Colonic mucosa (tissue), 4 donors: ENCODE measurements around the gene ARAF. TPM values are rescaled to one million over a fixed set of nuclear protein-coding genes. Genes with fewer than 3 reads are reported as not detected.
A peak's percentile ranks its signal among the peaks of the same experiment; 100 is the strongest.

Experiments used
- DNase-seq: peaks from one replicate; pipeline ENCODE4 v3.0.0-alpha.2; 2020
- H3K27ac ChIP-seq: fragments of 200-600 bp; one replicate; pipeline ENCODE4 v1.8.0; 2021
- H3K27me3 ChIP-seq: fragments of 200-600 bp; one replicate; pipeline ENCODE4 v1.8.0; 2021
- H3K36me3 ChIP-seq: fragments of 200-600 bp; one replicate; pipeline ENCODE4 v1.8.0; 2021
- H3K4me1 ChIP-seq: fragments of 200-600 bp; one replicate; pipeline ENCODE4 v1.8.0; 2021; ENCODE audit warnings: mild to moderate bottlenecking
- H3K4me3 ChIP-seq: fragments of 200-600 bp; one replicate; pipeline ENCODE4 v1.8.0; 2021
- H3K9ac ChIP-seq, 2 donors: one replicate each; pipeline ENCODE4 v1.7.0; 2013; ENCODE audit warnings: control low read depth in 2 of 2, low read depth in 2 of 2, low read length in 2 of 2
- H3K9me3 ChIP-seq: fragments of 200-600 bp; one replicate; pipeline ENCODE4 v1.8.0; 2021
- intact Hi-C: fragments of 100-400 bp; cut with DNase I; formaldehyde crosslinking; loops from one replicate; pipeline ENCODE4 v1.14.1; 2022
- total RNA-seq, 2 donors: library from RNA; stranded (reverse); fragmentation: NEBNext Ultra II Directional in 1 of 2; extraction: Animal tissue kit (Norgen Biotek cat#: 25700) in 1 of 2; gene quantifications; one replicate each; pipeline ENCODE4 v1.2.1, GENCODE V29; 2021
- TF ChIP-seq, protein P1 (sequence below): fragments of 200-600 bp; IDR thresholded peaks from one replicate; pipeline ENCODE4 v1.8.0; 2022; ENCODE audit warnings: antibody characterized with exemption, mild to moderate bottlenecking
- donor health status: healthy.
- donor health status: DM: no; HTN: no; CAD: no.
- donor health status: DM: no; HTN: no; CAD: no.

ARAF gene
- total RNA-seq, 2 donors from 2014 or later = 94.8 to 95.2 TPM

DNA sequence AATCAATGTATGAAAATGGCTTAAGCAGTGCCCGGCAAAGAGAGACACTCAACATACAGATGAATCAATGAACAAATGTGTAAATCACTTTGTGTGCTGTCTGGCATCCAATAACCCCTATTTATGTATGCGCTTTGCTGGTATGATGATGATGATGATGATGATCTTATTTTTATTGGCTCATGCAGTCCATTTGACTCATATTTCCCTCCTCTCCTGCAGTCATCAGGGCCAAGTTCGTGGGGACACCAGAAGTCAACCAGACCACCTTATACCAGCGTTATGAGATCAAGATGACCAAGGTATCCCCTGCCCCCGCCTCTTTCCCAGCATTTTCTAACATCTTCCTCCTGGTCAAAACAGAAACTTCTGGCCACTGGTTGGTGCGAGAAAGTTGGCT lies 23.7 kb downstream of the ARAF start:
- no peak overlapping the region for H3K27ac ChIP-seq
- H3K27me3 ChIP-seq = no peaks in the 10 kb centered on the region
- no peaks in the 10 kb centered on the region for H3K4me1 ChIP-seq
- no peak overlapping the region for H3K4me3 ChIP-seq
- no peaks in the 10 kb centered on the region for H3K9me3 ChIP-seq
- intact Hi-C loops = no loop called here
- TF ChIP-seq, protein P1, sequence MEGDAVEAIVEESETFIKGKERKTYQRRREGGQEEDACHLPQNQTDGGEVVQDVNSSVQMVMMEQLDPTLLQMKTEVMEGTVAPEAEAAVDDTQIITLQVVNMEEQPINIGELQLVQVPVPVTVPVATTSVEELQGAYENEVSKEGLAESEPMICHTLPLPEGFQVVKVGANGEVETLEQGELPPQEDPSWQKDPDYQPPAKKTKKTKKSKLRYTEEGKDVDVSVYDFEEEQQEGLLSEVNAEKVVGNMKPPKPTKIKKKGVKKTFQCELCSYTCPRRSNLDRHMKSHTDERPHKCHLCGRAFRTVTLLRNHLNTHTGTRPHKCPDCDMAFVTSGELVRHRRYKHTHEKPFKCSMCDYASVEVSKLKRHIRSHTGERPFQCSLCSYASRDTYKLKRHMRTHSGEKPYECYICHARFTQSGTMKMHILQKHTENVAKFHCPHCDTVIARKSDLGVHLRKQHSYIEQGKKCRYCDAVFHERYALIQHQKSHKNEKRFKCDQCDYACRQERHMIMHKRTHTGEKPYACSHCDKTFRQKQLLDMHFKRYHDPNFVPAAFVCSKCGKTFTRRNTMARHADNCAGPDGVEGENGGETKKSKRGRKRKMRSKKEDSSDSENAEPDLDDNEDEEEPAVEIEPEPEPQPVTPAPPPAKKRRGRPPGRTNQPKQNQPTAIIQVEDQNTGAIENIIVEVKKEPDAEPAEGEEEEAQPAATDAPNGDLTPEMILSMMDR = no peak
- no peaks in the 10 kb centered on the region for H3K36me3 ChIP-seq
- no peak for DNase-seq
- H3K9ac ChIP-seq = no peak overlapping the region

DNA sequence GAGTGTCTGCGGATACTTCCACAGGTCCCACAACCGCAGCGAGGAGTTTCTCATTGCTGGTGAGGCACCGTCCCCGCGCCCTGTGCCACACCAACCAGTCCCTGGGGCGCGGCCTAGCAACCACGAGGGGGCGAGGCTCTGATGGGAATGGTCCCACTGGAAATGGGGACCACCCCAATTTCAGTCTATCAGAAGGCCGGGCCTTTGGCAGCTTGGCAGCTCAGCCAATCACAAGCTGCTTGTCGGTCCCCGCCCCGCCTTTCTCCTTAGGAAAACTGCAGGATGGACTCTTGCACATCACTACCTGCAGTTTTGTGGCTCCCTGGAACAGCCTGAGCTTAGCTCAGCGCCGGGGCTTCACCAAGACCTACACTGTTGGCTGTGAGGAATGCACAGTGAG lies 24.3 kb downstream of the ARAF start:
- Histone ChIP-seq H3K9ac (no peak overlapping the region), H3K9me3 (no peaks in the 10 kb centered on the region), H3K36me3 (no peaks in the 10 kb centered on the region), H3K4me1 (no peaks in the 10 kb centered on the region), H3K4me3 (no peak overlapping the region), H3K27ac (no peak overlapping the region), H3K27me3 (no peaks in the 10 kb centered on the region)
- TF ChIP-seq, protein P1 = no peak
- intact Hi-C loops = no loop called here
- no peak for DNase-seq

DNA sequence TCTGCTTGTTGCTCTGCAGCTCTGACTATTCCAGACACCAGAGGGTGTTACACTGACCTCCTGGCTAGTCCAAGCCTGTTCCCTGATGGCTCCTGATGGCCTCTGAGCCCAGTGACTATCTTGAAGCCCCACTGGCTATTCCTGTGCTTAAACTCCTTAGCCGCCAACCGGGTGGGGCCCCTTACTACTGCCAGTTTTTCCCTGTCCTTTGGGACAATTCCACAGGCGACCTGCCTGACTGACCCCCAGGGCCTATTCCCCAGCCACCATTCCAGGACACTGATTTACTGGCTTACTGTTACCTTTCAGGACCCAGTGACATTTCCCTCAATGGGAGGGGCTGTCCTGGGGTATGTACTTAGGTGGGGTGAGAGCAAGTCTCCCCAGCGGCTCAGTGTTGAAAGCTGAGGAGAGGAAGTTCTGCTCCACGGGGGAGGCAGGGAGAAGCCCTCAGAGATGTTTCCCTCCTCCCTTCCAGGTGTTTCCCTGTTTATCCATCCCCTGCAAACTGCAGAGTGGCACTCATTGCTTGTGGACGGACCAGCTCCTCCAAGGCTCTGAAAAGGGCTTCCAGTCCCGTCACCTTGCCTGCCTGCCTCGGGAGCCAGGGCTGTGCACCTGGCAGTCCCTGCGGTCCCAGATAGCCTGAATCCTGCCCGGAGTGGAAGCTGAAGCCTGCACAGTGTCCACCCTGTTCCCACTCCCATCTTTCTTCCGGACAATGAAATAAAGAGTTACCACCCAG lies 25.2 kb downstream of the ARAF start:
- intact Hi-C loops = no loop called here
- no peak overlapping the region for H3K4me3 ChIP-seq

DNA sequence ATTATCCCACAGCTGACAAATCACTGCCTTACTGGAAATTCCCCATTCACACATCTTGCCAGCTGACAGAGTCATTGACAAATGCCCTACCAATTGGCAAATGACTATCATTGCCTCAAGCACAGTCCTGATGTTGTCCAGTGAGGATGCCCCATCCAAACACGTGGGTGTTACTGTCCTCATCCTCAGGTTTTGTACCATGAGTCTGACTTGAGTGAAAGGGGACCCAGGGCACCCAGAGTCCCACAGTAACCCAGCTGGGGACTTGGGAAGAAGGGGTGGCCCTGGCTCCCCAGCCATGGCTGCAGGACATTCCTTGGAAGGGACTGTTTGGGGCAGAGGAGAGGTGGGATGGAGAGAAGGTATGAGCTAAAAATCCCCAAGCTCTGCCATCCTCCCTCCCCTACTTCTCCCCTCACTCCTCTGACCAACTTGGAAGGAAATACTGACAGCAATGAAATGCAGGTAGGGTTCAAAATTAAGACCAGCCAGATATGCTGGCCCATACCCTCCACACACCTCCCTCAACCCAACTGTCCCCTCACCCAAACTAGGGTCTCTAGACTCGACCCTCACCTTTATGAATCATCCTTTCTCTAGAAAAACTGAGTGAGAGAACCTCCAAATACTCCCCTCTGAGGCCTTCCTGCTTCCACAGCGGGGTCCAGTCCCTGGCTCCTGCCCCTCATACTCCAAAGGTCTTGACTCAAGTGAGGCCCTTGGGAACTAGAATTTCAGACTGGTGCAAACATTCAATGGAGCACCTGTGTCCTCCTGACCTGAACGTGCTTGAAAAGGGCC lies 26.3 kb downstream of the ARAF start:
- no peaks in the 10 kb centered on the region for H3K27me3 ChIP-seq
- no peaks in the 10 kb centered on the region for H3K4me1 ChIP-seq
- TF ChIP-seq, protein P1 = no peak
- no peak overlapping the region for H3K27ac ChIP-seq
- no peaks in the 10 kb centered on the region for H3K36me3 ChIP-seq
- no peaks in the 10 kb centered on the region for H3K9me3 ChIP-seq
- intact Hi-C loops = no loop called here
- peak; percentile 4 for DNase-seq
- no peak overlapping the region for H3K4me3 ChIP-seq
- no peak overlapping the region for H3K9ac ChIP-seq

More for the DNA sequence above, 25.2 kb downstream of the ARAF start:
- Histone ChIP-seq H3K27ac (no peak overlapping the region), H3K4me1 (no peaks in the 10 kb centered on the region), H3K9me3 (no peaks in the 10 kb centered on the region), H3K36me3 (no peaks in the 10 kb centered on the region), H3K27me3 (no peaks in the 10 kb centered on the region), H3K9ac (no peak overlapping the region)
- TF ChIP-seq, protein P1 = no peak
- peak; percentile 13 for DNase-seq

DNA sequence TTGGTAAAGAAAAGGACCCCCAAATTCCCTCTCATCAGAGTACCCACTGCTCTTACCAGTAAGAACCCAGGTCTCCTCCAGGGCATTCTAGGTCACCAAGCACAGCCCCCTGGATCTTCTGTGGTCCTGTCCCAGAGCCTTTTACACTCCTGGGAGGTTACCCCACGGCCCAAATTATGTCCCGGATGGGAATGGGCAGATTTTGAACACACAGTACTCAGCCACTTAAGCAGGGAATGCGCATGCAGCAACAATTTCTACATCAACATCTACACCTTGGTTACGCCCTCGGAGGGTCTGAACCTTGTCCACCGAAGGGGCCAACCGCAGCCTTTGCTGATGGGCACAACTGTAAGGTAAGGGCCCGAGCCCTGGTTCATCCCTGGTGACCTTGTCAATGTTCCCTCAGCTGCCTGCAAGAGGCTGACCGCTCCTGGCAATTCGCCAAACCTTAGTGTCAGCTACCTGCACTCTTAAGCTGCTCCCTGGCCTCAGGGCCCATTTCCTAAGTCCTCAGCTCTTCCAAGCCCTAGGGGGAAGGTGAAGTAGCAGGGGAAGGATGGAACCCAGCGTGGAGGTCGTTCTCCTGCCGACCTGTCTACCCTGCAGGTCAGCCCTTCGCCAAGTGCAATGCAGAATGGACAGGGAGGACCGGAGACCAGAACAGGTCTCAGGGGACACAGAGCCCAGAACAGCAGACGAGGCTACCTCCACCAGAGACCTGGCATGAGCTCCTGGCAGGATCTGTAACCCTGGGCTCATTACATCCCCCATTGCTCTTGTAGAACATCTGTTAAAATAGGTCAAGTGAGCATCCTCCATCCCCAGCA lies 27.1 kb downstream of the ARAF start:
- intact Hi-C loops = no loop called here
- Histone ChIP-seq H3K9ac (no peak overlapping the region), H3K9me3 (no peaks in the 10 kb centered on the region), H3K4me1 (no peaks in the 10 kb centered on the region), H3K4me3 (no peak overlapping the region), H3K36me3 (no peaks in the 10 kb centered on the region), H3K27me3 (no peaks in the 10 kb centered on the region), H3K27ac (no peak overlapping the region)
- TF ChIP-seq, protein P1 = no peak
- DNase-seq = no peak
